Measurements from ENCODE around the gene DUSP3.

The DUSP3 gene

DNA sequence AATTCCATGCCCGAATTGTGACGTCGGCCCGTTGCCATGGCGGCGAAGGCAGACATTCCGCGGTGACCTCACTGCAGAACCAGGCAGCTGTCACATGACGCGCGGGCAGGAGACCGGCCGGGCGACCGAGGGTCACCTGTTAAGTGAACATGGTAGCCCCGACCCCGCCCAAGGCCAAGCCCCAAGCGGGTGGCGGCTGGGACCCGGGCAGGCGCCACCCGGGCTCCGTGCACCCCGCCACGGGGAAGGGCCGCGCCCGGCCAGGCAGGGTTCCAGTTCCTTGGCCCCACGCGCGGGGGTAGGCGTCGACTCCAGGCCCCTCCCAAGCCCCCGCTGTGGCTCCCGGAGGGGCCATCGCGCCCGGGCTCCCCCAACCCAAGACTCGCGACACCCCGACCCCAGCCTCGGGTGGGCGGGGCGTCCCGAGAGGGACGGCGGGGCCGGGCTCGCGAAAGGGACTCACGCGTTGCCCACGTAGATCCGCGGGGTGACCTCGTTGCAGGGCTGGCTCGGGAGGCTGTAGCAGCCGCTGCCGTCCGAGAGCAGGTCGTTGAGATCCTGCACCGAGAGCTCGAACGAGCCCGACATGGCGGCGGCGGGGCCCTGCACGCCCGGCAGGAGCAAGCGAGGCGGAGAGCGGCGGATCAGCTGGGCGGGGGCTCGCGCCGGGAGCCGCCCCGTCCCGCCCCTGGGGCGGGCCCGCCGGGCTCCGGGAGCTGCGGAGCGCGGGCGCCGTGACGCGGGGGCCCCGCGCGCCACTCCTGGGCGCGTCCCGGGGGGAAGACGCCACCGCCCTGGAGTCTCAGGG lies at the start of gene DUSP3:
Gene DUSP3, minus strand, starts transcription at position 641 of the 808 bp plus-strand sequence. Its CDS starts 53 bp downstream, at position 588.
- peaks cover 20% of the 10 kb centered on the region for H3K4me1 ChIP-seq (ENCODE audit: control insufficient read depth, insufficient read depth, low read length, unreplicated experiment)

GRCh38 chr17:43827596-43827995 lies 48.8 kb upstream of the DUSP3 start:
- H3K27ac ChIP-seq (ENCODE audit: low read depth, low read length): no peak overlapping the region
- no peak overlapping the region for H2AFZ ChIP-seq (ENCODE audit: low read length, unreplicated experiment)
- H3K79me2 ChIP-seq (ENCODE audit: control insufficient read depth, insufficient read depth, low read length, unreplicated experiment): peaks cover 4% of the 10 kb centered on the region
- peaks cover 7% of the 10 kb centered on the region for H3K4me1 ChIP-seq (ENCODE audit: control insufficient read depth, insufficient read depth, low read length, unreplicated experiment)
- no peaks in the 10 kb centered on the region for H3K27me3 ChIP-seq (ENCODE audit: insufficient read depth, low read length)
- H3K36me3 ChIP-seq (ENCODE audit: insufficient read depth, low read length): 0 out of 2 replicates have a peak, but pooled peaks cover 2% of the 10 kb centered on the region
- no peak overlapping the region for H3K4me3 ChIP-seq (ENCODE audit: low read depth, low read length)

More for the DNA sequence above, at the start of gene DUSP3:
- peaks cover 14% of the 10 kb centered on the region; the same call in 1 of the 2 replicates for H3K36me3 ChIP-seq (ENCODE audit: insufficient read depth, low read length)
- H3K27me3 ChIP-seq (ENCODE audit: insufficient read depth, low read length): no peaks in the 10 kb centered on the region
- peak within 1 kb of the TSS; percentile 92 for H3K27ac ChIP-seq (ENCODE audit: low read depth, low read length)
- H3K79me2 ChIP-seq (ENCODE audit: control insufficient read depth, insufficient read depth, low read length, unreplicated experiment): peaks cover 24% of the 10 kb centered on the region
- H3K4me3 ChIP-seq (ENCODE audit: low read depth, low read length): peak within 1 kb of the TSS; percentile 97
- H2AFZ ChIP-seq (ENCODE audit: low read length, unreplicated experiment): peak within 1 kb of the TSS; percentile 94

DNA sequence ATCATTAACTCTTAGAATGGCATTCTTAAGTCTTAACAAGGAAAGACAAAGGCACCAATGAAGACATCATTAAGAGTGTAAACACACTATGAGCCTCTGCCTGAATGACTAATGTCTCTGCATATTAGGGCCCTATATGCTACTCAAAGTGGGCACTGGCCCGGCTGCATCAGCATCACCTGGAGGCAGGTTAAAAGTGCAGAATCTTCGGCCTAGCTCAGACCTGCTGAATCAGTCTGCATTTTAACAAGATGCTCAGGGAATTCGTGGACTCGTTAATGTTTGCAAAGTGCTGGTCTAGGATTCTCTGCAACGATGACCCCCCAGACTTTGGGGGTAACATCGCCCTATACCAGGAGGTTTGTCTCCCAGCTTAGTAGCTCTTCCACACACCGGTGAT lies 47.4 kb upstream of the DUSP3 start:
- Histone ChIP-seq H3K4me1 (ENCODE audit: control insufficient read depth, insufficient read depth, low read length, unreplicated experiment) (no peaks in the 10 kb centered on the region), H3K4me3 (ENCODE audit: low read depth, low read length) (no peak overlapping the region), H2AFZ (ENCODE audit: low read length, unreplicated experiment) (no peak overlapping the region), H3K27ac (ENCODE audit: low read depth, low read length) (no peak overlapping the region), H3K27me3 (ENCODE audit: insufficient read depth, low read length) (no peaks in the 10 kb centered on the region), H3K36me3 (ENCODE audit: insufficient read depth, low read length) (0 out of 2 replicates have a peak, but pooled peaks cover 2% of the 10 kb centered on the region), H3K79me2 (ENCODE audit: control insufficient read depth, insufficient read depth, low read length, unreplicated experiment) (no peaks in the 10 kb centered on the region)

DNA sequence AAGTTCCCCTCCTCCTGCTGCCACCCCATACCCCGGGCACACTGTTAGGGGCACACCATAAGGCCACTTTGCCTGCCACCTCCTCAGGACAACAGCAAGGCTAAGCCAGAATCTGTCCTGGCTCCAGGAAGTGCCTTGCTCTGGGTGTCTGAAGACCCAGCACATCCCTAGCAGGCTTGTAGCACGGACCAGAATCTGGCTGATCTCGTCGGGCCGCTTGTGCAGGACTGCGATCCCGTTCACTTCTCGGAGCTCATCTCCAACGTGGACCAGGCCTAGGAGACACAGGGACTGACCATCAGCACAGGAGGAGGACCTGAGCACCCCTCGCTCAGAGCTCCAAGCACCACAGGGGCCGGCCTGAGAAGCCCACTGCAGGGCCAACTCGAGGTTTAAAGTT lies 46.8 kb upstream of the DUSP3 start:
- H3K4me3 ChIP-seq (ENCODE audit: low read depth, low read length): no peak overlapping the region
- no peaks in the 10 kb centered on the region for H3K79me2 ChIP-seq (ENCODE audit: control insufficient read depth, insufficient read depth, low read length, unreplicated experiment)
- H3K27ac ChIP-seq (ENCODE audit: low read depth, low read length): no peak overlapping the region
- no peaks in the 10 kb centered on the region for H3K27me3 ChIP-seq (ENCODE audit: insufficient read depth, low read length)
- no peak overlapping the region for H2AFZ ChIP-seq (ENCODE audit: low read length, unreplicated experiment)
- H3K36me3 ChIP-seq (ENCODE audit: insufficient read depth, low read length): 0 out of 2 replicates have a peak, but pooled peaks cover 2% of the 10 kb centered on the region
- no peaks in the 10 kb centered on the region for H3K4me1 ChIP-seq (ENCODE audit: control insufficient read depth, insufficient read depth, low read length, unreplicated experiment)

GRCh38 chr17:43823350-43824084 lies 44.7 kb upstream of the DUSP3 start:
- no peaks in the 10 kb centered on the region for H3K27me3 ChIP-seq (ENCODE audit: insufficient read depth, low read length)
- no peak overlapping the region for H3K27ac ChIP-seq (ENCODE audit: low read depth, low read length)
- no peak overlapping the region for H3K4me3 ChIP-seq (ENCODE audit: low read depth, low read length)
- no peaks in the 10 kb centered on the region for H3K4me1 ChIP-seq (ENCODE audit: control insufficient read depth, insufficient read depth, low read length, unreplicated experiment)
- H3K79me2 ChIP-seq (ENCODE audit: control insufficient read depth, insufficient read depth, low read length, unreplicated experiment): no peaks in the 10 kb centered on the region
- H2AFZ ChIP-seq (ENCODE audit: low read length, unreplicated experiment): no peak overlapping the region
- 0 out of 2 replicates have a peak, but pooled peaks cover 2% of the 10 kb centered on the region for H3K36me3 ChIP-seq (ENCODE audit: insufficient read depth, low read length)

- no peak overlapping the region for H3K4me3 ChIP-seq (ENCODE audit: low read depth, low read length)
- H3K27me3 ChIP-seq (ENCODE audit: insufficient read depth, low read length): no peaks in the 10 kb centered on the region
- H3K27ac ChIP-seq (ENCODE audit: low read depth, low read length): no peak overlapping the region
- 0 out of 2 replicates have a peak, but pooled peaks cover 2% of the 10 kb centered on the region for H3K36me3 ChIP-seq (ENCODE audit: insufficient read depth, low read length)
- H2AFZ ChIP-seq (ENCODE audit: low read length, unreplicated experiment): no peak overlapping the region
- no peaks in the 10 kb centered on the region for H3K79me2 ChIP-seq (ENCODE audit: control insufficient read depth, insufficient read depth, low read length, unreplicated experiment)
- no peaks in the 10 kb centered on the region for H3K4me1 ChIP-seq (ENCODE audit: control insufficient read depth, insufficient read depth, low read length, unreplicated experiment)
These were observed 43.9 kb upstream of the DUSP3 start for GRCh38 chr17:43822570-43823190.

DNA sequence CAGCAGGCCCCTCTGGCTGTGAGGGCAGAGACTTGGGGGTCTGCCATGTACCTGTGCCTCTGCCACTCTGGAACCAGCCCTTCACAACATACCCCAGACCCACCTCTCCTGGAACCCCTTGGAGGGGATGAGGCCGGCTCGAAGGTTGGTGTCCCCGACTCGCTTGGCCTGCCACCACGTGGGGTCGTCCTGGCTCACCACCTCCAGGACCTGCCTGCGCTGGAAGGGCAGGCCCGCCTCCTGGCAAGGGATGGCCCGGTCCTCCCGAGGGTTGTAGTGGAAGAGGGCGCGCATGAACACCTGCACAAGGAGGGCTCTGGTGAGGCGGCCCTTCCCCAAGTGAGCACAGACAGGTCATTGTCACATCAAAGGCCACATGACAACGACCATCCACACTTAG lies 42.0 kb upstream of the DUSP3 start:
- Histone ChIP-seq H3K4me3 (ENCODE audit: low read depth, low read length) (no peak overlapping the region), H3K27ac (ENCODE audit: low read depth, low read length) (no peak overlapping the region), H3K27me3 (ENCODE audit: insufficient read depth, low read length) (no peaks in the 10 kb centered on the region), H2AFZ (ENCODE audit: low read length, unreplicated experiment) (no peak overlapping the region), H3K79me2 (ENCODE audit: control insufficient read depth, insufficient read depth, low read length, unreplicated experiment) (no peaks in the 10 kb centered on the region), H3K36me3 (ENCODE audit: insufficient read depth, low read length) (0 out of 2 replicates have a peak, but pooled peaks cover 2% of the 10 kb centered on the region), H3K4me1 (ENCODE audit: control insufficient read depth, insufficient read depth, low read length, unreplicated experiment) (no peaks in the 10 kb centered on the region)

DNA sequence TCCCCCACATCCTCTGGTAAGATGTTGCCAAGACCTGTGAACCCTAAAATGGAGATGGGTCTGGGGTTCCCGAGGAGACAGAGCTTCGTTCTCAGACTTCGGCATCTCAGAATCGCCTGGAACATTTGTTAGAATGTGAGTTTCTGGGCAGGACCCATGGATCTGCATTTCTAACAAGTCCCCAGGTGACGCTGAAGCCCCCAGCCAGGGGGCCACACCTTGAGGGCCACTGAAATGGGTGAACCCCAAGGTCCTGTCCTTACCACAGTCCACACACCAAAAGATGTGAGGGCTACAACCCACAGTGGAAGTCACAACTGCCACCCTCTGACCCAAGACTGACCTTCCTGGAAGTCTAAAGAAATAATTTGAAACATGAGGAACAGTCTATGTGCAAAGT lies 40.2 kb upstream of the DUSP3 start:
- Histone ChIP-seq H3K36me3 (ENCODE audit: insufficient read depth, low read length) (peaks cover 5% of the 10 kb centered on the region; the same call in 1 of the 2 replicates), H3K4me1 (ENCODE audit: control insufficient read depth, insufficient read depth, low read length, unreplicated experiment) (peaks cover 12% of the 10 kb centered on the region), H3K4me3 (ENCODE audit: low read depth, low read length) (no peak overlapping the region), H3K27me3 (ENCODE audit: insufficient read depth, low read length) (no peaks in the 10 kb centered on the region), H2AFZ (ENCODE audit: low read length, unreplicated experiment) (no peak overlapping the region), H3K27ac (ENCODE audit: low read depth, low read length) (no peak overlapping the region), H3K79me2 (ENCODE audit: control insufficient read depth, insufficient read depth, low read length, unreplicated experiment) (no peaks in the 10 kb centered on the region)

DNA sequence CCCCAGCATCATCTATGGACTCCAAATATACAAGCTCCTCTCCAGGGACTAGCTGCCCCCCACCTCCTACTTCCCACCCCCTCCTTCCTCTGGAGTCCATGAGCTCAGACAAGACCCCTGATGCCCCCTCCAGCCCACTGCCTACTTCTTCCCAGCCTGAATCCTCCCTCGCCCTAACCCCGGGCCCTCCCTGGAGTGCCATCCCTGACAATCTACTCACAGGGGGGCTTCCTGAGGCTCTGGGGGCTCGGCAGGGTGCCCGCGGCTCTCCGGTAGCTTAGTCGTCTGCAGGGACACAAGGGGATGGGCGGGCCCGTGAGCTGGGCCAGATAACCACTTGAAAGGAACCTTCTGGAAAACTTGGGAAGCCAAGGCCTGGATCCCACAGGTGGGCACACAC lies 39.0 kb upstream of the DUSP3 start:
- H2AFZ ChIP-seq (ENCODE audit: low read length, unreplicated experiment): no peak overlapping the region
- no peaks in the 10 kb centered on the region for H3K79me2 ChIP-seq (ENCODE audit: control insufficient read depth, insufficient read depth, low read length, unreplicated experiment)
- peaks cover 12% of the 10 kb centered on the region; the same call in 1 of the 2 replicates for H3K36me3 ChIP-seq (ENCODE audit: insufficient read depth, low read length)
- no peaks in the 10 kb centered on the region for H3K27me3 ChIP-seq (ENCODE audit: insufficient read depth, low read length)
- H3K4me3 ChIP-seq (ENCODE audit: low read depth, low read length): no peak overlapping the region
- no peak overlapping the region for H3K27ac ChIP-seq (ENCODE audit: low read depth, low read length)
- peaks cover 17% of the 10 kb centered on the region for H3K4me1 ChIP-seq (ENCODE audit: control insufficient read depth, insufficient read depth, low read length, unreplicated experiment)
